WTC11 (cell line): Measurements from ENCODE around the gene AK9. TPM values are rescaled to one million over a fixed set of nuclear protein-coding genes. Genes with fewer than 3 reads are reported as not detected.

ENCODE experiments used
- ATAC-seq: fragments of 200-7000 bp; cut with Tn5 transposase; 2 replicates; pipeline ENCODE4 v1.10.0; 2021; ENCODE audit warnings: mild to moderate bottlenecking, moderate library complexity
- CTCF ChIA-PET: fragments of 300-600 bp; sonication (Branson Sonifier 250); formaldehyde crosslinking; loops from one replicate; lab custom pipeline; 2021; ENCODE audit warnings: antibody characterized with exemption; lab: Charles Lee
- POLR2A ChIA-PET: fragments of 350-600 bp; sonication (Branson Sonifier 250); formaldehyde crosslinking; loops from one replicate; lab custom pipeline; 2021; ENCODE audit warnings: antibody characterized with exemption; lab: Charles Lee
- DNase-seq: peaks from one replicate; pipeline ENCODE4 v3.0.0; 2021; ENCODE audit warnings: low spot score
- H3K27ac Mint-ChIP-seq: 2 replicates; pipeline ENCODE4 v1.8.0; 2021; ENCODE audit warnings: mixed read lengths
- H3K27me3 Mint-ChIP-seq: 2 replicates; pipeline ENCODE4 v1.8.0; 2021; ENCODE audit warnings: low read depth, mild to moderate bottlenecking, moderate library complexity, mixed read lengths
- H3K36me3 Mint-ChIP-seq: 2 replicates; pipeline ENCODE4 v1.8.0; 2021; ENCODE audit warnings: mixed read lengths
- H3K4me1 Mint-ChIP-seq: 2 replicates; pipeline ENCODE4 v1.8.0; 2022; ENCODE audit warnings: mixed read lengths
- H3K4me3 Mint-ChIP-seq: 2 replicates; pipeline ENCODE4 v1.8.0; 2021; ENCODE audit warnings: mild to moderate bottlenecking, moderate library complexity, mixed read lengths
- H3K9me3 Mint-ChIP-seq: 2 replicates; pipeline ENCODE4 v1.8.0; 2021; ENCODE audit warnings: mixed read lengths
- ATF1 ChIP-seq: sonication (generic); formaldehyde crosslinking; IDR thresholded peaks from 2 replicates; pipeline ENCODE4 v1.8.1; 2023; ENCODE audit warnings: mild to moderate bottlenecking, moderate library complexity, missing genetic modification reagents
- CREM ChIP-seq: sonication (generic); formaldehyde crosslinking; IDR thresholded peaks from 2 replicates; pipeline ENCODE4 v1.8.1; 2022; ENCODE audit warnings: mild to moderate bottlenecking, missing genetic modification reagents, moderate library complexity
- ELF4 ChIP-seq: sonication (generic); formaldehyde crosslinking; IDR thresholded peaks from 2 replicates; pipeline ENCODE4 v1.8.1; 2022; ENCODE audit warnings: low read depth, mild to moderate bottlenecking, moderate library complexity, missing genetic modification reagents
- ETV6 ChIP-seq: sonication (generic); formaldehyde crosslinking; IDR thresholded peaks from 2 replicates; pipeline ENCODE4 v1.8.1; 2022; ENCODE audit warnings: mild to moderate bottlenecking, missing genetic modification reagents
- FOXK1 ChIP-seq: sonication (generic); formaldehyde crosslinking; IDR thresholded peaks from 2 replicates; pipeline ENCODE4 v1.8.0; 2022; ENCODE audit warnings: mild to moderate bottlenecking, moderate library complexity, missing genetic modification reagents
- GTF2I ChIP-seq: fragments of 250-450 bp; sonication (Bioruptor Pico); conservative IDR thresholded peaks from 2 replicates; pipeline ENCODE4 v1.4.0; 2021; ENCODE audit warnings: mild to moderate bottlenecking
- MAX ChIP-seq: sonication (generic); formaldehyde crosslinking; IDR thresholded peaks from 2 replicates; pipeline ENCODE4 v1.8.0; 2022; ENCODE audit warnings: mild to moderate bottlenecking, missing genetic modification reagents
- NFYB ChIP-seq: sonication (generic); formaldehyde crosslinking; conservative IDR thresholded peaks from 2 replicates; pipeline ENCODE4 v1.8.0; 2022; ENCODE audit warnings: low read depth, missing genetic modification reagents
- RORB ChIP-seq: fragments of 250-450 bp; sonication (Bioruptor Pico); IDR thresholded peaks from 2 replicates; pipeline ENCODE4 v1.9.0; 2021; ENCODE audit warnings: mild to moderate bottlenecking
- STAT6 ChIP-seq: sonication (generic); formaldehyde crosslinking; conservative IDR thresholded peaks from 2 replicates; pipeline ENCODE4 v1.8.1; 2023; ENCODE audit warnings: mild to moderate bottlenecking, low read depth, missing genetic modification reagents, moderate library complexity
- TEAD4 ChIP-seq: sonication (generic); formaldehyde crosslinking; IDR thresholded peaks from 2 replicates; pipeline ENCODE4 v1.8.0; 2022; ENCODE audit warnings: mild to moderate bottlenecking, missing genetic modification reagents
- ZNF138 ChIP-seq: sonication (generic); formaldehyde crosslinking; conservative IDR thresholded peaks from 2 replicates; pipeline ENCODE4 v1.8.1; 2022; ENCODE audit warnings: mild to moderate bottlenecking, moderate library complexity, missing genetic modification reagents
- ZNF281 ChIP-seq: sonication (generic); formaldehyde crosslinking; IDR thresholded peaks from 2 replicates; pipeline ENCODE4 v1.8.0; 2023; ENCODE audit warnings: mild to moderate bottlenecking, missing genetic modification reagents
- ZNF396 ChIP-seq: fragments of 250-450 bp; sonication (Bioruptor Pico); IDR thresholded peaks from 2 replicates; pipeline ENCODE4 v1.8.0; 2021; ENCODE audit warnings: mild to moderate bottlenecking, moderate library complexity, borderline replicate concordance
- ZNF425 ChIP-seq: fragments of 250-450 bp; sonication (Bioruptor Pico); conservative IDR thresholded peaks from 2 replicates; pipeline ENCODE4 v1.9.0; 2021; ENCODE audit warnings: mild to moderate bottlenecking
- ZNF671 ChIP-seq: fragments of 250-450 bp; sonication (Bioruptor Pico); IDR thresholded peaks from 2 replicates; pipeline ENCODE4 v1.8.0; 2021; ENCODE audit warnings: mild to moderate bottlenecking
- total RNA-seq: library from RNA; stranded (reverse); gene quantifications from 3 replicates; pipeline ENCODE4 v1.2.3, GENCODE V29; 2021
- TF ChIP-seq, protein P1 (sequence below): fragments of 250-450 bp; sonication (Bioruptor Pico); IDR thresholded peaks from 2 replicates; pipeline ENCODE4 v1.9.0; 2021; ENCODE audit warnings: mild to moderate bottlenecking, borderline replicate concordance
- TF ChIP-seq, protein P2 (sequence below): sonication (generic); formaldehyde crosslinking; IDR thresholded peaks from 2 replicates; pipeline ENCODE4 v1.8.0; 2022; ENCODE audit warnings: mild to moderate bottlenecking, missing genetic modification reagents
- TF ChIP-seq, protein P3 (sequence below): fragments of 250-450 bp; sonication (Bioruptor Pico); IDR thresholded peaks from 2 replicates; pipeline ENCODE4 v1.9.0; 2021; ENCODE audit warnings: mild to moderate bottlenecking

Gene AK9
- total RNA-seq, 1 experiment from 2014 or later: 3.7 TPM

- Mint-ChIP-seq H3K27ac (no peak overlapping the region), H3K9me3 (no peaks in the 10 kb centered on the region), H3K27me3 (no peaks in the 10 kb centered on the region; the same call in 1 of the 2 replicates)
- no peak for ATAC-seq
- CTCF ChIA-PET: interaction anchor here (1.5 kb wide), 1 partner anchor 10 kb away, joined by 7 read pairs; no protein-coding TSS in a partner anchor
- POLR2A ChIA-PET: no interaction called here
- no peak for TF ChIP-seq NFYB (CRISPR knock-in tag)
- no peak for TF ChIP-seq ZNF138 (CRISPR knock-in tag)
- no peak for TF ChIP-seq ZNF425
- no peak for TF ChIP-seq CREM
- TF ChIP-seq FOXK1 (CRISPR knock-in tag): no peak
- TF ChIP-seq ELF4: no peak
- TF ChIP-seq, protein P1, sequence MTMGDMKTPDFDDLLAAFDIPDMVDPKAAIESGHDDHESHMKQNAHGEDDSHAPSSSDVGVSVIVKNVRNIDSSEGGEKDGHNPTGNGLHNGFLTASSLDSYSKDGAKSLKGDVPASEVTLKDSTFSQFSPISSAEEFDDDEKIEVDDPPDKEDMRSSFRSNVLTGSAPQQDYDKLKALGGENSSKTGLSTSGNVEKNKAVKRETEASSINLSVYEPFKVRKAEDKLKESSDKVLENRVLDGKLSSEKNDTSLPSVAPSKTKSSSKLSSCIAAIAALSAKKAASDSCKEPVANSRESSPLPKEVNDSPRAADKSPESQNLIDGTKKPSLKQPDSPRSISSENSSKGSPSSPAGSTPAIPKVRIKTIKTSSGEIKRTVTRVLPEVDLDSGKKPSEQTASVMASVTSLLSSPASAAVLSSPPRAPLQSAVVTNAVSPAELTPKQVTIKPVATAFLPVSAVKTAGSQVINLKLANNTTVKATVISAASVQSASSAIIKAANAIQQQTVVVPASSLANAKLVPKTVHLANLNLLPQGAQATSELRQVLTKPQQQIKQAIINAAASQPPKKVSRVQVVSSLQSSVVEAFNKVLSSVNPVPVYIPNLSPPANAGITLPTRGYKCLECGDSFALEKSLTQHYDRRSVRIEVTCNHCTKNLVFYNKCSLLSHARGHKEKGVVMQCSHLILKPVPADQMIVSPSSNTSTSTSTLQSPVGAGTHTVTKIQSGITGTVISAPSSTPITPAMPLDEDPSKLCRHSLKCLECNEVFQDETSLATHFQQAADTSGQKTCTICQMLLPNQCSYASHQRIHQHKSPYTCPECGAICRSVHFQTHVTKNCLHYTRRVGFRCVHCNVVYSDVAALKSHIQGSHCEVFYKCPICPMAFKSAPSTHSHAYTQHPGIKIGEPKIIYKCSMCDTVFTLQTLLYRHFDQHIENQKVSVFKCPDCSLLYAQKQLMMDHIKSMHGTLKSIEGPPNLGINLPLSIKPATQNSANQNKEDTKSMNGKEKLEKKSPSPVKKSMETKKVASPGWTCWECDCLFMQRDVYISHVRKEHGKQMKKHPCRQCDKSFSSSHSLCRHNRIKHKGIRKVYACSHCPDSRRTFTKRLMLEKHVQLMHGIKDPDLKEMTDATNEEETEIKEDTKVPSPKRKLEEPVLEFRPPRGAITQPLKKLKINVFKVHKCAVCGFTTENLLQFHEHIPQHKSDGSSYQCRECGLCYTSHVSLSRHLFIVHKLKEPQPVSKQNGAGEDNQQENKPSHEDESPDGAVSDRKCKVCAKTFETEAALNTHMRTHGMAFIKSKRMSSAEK (CRISPR knock-in tag): no peak
- no peak for TF ChIP-seq RORB (CRISPR knock-in tag)
- TF ChIP-seq GTF2I (CRISPR knock-in tag): no peak
- TF ChIP-seq STAT6 (CRISPR knock-in tag): no peak
- no peak for TF ChIP-seq ETV6 (CRISPR knock-in tag)
- no peak for TF ChIP-seq ZNF671 (CRISPR knock-in tag)
- TF ChIP-seq MAX (CRISPR knock-in tag): no peak
- TF ChIP-seq, protein P2, sequence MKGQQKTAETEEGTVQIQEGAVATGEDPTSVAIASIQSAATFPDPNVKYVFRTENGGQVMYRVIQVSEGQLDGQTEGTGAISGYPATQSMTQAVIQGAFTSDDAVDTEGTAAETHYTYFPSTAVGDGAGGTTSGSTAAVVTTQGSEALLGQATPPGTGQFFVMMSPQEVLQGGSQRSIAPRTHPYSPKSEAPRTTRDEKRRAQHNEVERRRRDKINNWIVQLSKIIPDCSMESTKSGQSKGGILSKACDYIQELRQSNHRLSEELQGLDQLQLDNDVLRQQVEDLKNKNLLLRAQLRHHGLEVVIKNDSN (CRISPR knock-in tag): no peak
- no peak for TF ChIP-seq TEAD4 (CRISPR knock-in tag)
- TF ChIP-seq, protein P3, sequence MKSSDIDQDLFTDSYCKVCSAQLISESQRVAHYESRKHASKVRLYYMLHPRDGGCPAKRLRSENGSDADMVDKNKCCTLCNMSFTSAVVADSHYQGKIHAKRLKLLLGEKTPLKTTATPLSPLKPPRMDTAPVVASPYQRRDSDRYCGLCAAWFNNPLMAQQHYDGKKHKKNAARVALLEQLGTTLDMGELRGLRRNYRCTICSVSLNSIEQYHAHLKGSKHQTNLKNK (CRISPR knock-in tag): no peak
- no peak for TF ChIP-seq ATF1
- TF ChIP-seq ZNF281 (CRISPR knock-in tag): no peak
- TF ChIP-seq ZNF396 (CRISPR knock-in tag): no peak
- TF ChIP-seq, all 79 proteins: peak for 0
- Mint-ChIP-seq H3K4me1 (peaks cover 18% of the 10 kb centered on the region), H3K36me3 (peaks cover 15% of the 10 kb centered on the region), H3K4me3 (no peak overlapping the region)
- DNase-seq: no peak
Measured at GRCh38 chr6:109450801-109451200, 240.2 kb downstream of the AK9 start.
